Left hindlimb (tissue), 1 donor: ENCODE results near the gene AGO4.
"Not testable (repeated sequence)": the region's sequence is repeated elsewhere in the genome, so short reads cannot be mapped to it uniquely, and the experiment has no call there.

Experiments
- DNase-seq: peaks from one replicate; pipeline ENCODE4 v3.0.0-alpha.2; 2018

AGO4 gene

DNA sequence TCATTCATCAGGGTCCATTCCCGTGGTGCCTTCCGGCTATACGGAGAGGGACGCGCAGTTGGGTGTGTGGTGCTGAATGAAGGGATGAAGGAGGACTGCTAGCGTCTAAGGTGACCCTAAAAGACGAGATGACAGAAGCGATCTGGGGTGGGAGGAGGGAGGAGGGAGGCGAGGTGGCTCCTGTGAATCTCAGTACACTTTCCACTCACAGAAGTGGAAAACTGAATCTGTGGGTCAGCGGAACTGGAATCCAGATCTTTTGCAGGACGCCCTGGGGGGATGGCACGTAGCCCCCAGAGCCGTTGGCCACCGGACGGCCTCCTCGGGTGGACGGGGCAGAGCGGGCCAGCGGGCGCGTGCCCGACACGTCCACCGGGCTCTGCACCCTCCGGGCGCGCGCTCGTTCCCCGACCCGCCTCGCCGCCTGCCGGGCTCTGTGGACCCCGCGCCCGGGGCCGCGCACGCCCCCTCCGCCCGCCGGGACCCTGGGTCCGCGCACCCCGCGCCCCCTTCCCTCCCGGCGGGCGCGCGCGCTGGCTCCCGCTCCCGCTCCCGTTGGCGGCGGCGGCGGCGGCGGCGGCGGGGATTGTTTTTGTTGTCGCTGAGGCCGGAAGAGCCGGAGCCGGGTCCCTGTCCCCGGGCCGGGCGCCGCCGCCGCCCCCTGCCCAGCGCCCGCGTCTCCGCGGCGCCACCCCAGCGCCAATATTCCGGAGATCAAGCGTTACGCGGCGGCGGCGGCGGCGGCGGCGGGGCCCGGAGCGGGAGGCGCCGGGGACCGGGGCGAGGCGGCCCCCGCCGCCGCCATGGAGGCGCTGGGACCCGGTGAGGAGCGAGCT is at the start of gene AGO4:
Gene AGO4, plus strand, starts transcription at position 403 of the 836 bp plus-strand sequence. Its CDS starts 401 bp downstream, at position 804.
- DNase-seq, result peak; percentile 72

DNA sequence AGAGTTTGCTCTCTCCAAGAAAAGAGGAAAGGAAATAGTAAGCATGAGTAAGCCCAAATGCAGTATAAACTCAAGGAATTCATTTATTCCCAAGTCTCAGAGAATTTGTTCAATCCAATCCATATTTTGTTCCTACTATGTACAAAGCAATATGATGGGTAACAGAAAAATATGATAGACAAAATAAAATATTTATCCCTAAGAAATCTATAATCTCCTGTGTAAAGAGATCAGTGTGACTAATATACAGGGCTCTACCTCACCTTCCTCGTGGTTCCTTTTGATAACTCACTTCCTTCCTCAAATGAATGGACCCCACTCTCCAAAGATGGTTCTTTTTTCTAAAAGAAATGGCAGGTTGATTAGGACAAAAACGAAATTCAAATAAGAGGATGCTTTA is 45.7 kb upstream of the AGO4 start:
- no peak for DNase-seq

DNA sequence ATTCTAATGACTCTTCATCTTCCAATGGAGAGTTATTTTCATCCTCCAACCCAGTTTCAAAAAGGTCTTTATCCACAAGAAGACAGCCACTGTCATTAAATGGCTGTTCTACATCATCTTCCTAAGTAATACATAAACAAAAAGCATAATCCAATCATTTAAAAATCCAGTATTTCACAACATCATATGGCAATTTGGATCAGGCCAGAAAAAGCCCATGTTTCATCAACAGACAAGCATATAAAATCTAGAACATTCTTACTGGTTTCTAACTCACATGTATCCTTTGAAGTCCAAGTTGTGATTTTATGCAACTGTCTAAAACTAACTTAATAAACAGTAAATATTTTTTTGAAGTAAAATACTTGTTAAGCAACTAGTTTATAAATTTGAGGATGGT is 44.6 kb upstream of the AGO4 start:
- DNase-seq, result no peak

DNA sequence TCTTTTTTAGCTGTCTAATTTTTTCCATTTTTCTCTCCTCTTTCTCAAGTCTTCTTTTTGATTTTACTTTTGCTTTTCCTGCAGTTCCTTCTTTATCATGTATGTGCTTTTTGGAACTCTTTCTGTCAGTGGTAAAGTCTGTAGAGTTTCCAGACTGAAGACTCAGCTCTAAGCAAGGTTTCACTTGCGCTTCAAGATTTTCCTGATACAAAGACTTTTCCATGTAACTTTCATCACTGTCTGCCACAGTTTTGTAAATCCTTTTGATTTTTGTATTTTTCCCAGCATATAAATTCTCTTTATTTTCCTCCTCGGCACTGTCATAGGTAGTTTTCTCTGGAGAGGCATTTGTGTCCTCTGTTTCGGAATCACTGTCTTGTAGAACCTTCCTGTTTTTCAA is 43.5 kb upstream of the AGO4 start:
- no peak for DNase-seq

DNA sequence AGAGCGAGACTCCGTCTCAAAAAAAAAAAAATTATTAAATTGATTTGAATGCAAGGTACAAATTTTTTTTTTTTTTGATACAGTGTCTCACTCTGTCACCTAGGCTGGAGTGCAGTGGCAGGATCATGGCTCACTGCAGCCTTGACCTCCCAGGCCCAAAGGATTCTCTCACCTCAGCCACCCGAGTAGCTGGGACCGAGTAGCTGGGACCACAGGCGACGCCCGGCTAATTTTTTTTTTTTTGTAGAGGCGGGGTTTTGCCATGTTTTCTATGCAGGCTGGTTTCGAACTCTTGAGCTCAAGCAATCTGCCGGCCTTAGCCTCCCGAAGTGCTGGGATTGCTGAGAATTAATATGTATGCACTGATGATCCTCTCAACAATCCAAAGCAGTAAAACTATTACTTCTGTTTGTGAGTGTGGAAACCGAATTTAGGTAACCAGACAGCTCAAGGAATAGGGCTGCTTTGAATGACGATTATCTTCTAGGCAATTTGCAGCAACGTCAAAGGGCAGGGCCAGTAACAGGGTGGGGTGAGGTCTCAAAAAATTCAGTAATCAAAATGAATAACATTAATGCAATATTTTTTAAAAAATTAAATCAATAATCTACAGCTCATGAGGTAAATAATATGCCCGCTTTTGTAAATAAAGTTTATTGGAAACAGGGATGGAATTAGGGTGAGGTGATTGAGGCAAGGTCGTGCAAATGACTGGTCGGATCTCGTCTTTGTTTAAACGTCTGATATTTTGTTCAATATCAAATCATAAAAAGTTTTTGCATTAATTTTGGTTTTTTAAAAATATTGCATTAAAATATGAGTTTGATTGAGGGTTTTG is 39.2 kb upstream of the AGO4 start:
- DNase-seq, result no peak

DNA sequence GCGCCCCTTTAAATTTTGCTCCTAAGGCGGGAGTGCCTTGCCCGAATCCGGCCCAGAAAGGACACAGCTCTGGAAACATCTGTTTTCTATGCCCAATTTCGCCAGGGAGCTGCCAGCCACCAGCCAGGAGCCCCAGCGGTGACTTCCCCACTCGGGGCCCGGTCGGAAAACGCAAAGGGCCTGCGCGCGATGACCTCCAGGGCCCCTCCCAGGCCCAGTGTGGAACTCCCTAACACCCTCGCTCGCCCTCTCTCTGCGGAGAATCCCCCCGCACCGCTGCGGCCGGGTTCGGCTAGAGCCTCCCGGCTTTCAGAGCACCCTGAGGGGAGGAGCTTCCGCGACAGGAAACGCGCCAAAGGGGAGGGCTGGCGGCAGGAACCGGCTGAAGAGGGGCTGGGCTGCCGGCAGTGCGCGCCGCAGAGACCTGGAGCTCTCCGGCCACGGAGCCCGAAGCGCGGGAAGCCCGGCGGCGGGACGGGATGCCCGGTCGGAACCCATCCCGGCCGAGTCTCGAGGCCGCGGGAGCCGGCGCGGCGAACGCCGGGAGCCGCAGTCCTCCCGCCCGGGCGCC is 38.5 kb upstream of the AGO4 start:
- DNase-seq, result peak; percentile 94

DNA sequence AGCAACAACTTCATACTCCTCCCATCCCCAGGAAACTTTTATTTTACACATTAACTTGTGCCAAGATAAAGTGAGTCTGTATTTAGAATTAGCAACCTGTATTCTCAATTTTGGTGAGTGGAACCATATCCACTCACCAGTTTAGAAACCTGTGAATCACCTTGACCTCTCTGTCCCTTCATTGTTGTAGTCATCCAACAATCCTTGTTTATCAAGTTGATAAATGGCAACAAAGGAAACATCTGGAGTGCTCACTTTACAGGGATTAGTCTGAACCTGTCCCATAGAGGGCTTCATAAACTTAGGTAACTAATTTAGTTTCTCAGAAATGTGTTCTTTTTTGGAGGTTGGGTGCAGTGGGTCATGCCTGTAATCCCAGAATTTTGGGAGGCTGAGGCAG is 34.1 kb upstream of the AGO4 start:
- no peak for DNase-seq

DNA sequence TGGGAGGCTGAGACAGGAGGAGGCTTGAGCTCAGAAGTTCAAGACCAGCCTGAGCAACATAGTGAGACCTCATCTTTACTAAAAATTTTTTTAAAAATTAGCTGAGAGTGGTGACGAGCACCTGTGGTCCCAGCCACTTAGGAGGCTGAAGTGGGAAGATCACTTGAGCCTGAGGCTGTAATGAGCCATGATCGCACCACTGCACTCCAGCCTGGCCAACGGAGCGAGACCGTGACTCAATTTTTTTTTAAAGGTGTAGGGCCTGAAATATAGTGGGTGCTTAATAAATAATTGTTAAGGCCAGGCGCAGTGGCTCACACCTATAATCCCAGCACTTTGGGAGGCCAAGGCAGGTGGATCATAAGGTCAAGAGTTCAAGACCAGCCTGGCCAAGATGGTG is 31.6 kb upstream of the AGO4 start:
- not testable (repeated sequence) for DNase-seq

DNA sequence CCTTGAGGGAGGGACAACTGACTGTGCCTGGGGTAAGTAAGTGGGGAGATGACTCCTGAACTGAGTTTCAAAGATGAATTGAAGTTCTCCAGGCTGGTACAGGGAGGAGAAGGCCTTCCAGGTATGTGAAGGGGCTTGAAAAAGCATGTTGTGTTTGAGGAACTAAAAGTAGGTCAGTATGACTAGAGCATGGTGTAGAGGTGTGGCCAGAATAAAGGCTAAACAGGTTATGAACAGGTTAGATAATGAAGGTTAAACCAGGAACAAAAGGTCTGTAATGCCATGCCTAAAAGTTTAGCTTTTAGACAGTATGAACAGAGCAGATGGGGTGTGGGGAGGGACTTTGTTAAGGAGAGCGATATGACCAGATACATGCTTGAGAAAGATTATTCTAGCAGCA is 30.7 kb upstream of the AGO4 start:
- DNase-seq, result no peak

DNA sequence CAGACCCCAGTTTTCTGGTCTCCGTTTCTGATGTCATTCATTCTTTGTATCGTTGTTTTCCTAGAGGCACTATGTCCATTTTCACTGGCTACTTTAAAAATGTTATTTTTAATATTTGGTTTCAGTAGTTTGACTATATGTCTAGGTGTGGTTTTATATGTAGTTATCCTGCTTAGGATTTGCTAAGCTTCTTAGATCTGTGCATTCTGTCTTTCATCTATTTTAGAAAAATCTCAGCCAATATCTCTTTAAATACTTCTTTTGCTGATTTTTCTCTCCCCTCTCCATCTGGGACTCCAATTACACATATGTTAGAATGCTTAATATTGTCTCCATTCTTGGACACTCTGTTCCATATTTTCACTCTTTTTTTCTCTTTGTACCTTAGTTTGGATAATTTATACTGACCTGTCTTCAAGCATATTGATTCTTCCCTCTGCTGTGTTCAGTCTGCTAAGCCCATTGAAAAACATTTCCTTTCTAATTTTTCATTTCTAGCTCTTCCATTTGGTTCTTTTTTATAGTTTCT is 24.7 kb upstream of the AGO4 start:
- DNase-seq, result no peak

DNA sequence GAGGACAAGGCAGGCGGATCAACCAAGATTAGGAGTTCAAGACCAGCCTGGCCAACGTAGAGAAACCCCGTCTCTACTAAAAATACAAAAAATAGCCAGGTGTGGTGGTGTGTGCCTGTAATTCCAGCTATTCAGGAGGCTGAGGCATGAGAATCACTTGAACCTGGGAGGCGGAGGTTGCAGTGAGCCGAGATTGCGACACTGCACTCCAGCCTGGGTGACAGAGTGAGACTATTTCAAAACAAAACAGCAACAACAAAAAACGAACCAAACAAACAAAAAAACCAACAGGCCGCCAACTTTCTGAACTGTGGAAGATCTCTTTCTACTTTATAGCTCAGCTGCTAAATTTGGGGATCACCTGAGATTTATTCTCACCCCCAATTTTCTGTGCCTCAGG is 23.5 kb upstream of the AGO4 start:
- not testable (repeated sequence) for DNase-seq

DNA sequence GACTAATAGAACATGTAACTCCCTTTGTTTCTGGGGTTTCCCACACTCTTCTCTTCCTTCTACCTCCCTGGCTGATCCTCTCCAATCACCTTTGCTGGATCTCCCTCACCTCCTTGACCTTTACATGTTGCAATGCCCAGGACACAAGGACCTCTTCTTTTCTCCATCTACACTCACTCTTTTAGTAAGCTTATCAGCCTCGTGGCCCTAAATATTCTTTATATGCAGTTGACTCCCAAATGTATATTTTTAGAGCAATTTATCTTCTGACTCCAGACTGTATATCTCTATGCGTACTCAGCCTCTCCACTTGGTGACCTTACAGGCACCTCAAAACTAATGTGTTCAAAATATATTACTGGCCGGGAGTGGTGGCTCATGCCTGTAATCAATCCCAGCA is 19.7 kb upstream of the AGO4 start:
- DNase-seq, result no peak

DNA sequence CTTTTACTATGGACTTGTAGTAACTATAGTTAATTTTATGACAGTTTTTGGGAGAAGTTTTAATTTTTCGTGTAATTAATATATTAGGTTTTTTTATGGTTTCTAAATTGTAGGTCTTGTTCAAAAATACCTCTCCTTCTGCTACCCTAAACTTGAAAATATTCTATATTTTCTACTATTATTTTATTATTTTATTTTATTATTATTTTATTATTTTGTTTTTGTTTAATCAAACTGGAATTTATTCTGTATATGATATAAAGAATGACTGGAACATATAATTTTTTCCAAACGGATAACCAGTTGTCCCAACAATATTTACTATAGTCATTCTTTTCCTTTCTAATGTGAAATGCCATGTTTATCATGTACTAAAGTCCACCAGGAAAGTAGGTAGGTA is 17.1 kb upstream of the AGO4 start:
- DNase-seq, result no peak

DNA sequence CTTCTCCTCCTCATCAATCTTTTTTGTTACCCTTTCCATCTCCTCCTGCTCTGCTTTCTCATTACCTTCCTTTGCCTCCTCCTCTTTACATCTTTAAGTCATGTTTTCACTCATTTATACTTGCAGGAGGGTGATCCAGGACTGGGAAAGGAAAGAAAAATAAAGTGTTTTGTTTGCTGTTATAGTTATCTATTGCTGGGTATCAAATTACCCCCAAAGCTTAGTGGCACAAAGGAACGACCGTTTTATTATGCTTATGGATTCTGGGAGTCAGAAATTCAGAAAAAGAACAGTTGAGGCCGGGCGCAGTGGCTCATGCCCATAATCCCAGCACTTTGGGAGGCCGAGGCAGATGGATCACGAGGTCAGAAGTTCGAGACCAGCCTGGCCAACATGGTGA is 12.5 kb upstream of the AGO4 start:
- no peak for DNase-seq

DNA sequence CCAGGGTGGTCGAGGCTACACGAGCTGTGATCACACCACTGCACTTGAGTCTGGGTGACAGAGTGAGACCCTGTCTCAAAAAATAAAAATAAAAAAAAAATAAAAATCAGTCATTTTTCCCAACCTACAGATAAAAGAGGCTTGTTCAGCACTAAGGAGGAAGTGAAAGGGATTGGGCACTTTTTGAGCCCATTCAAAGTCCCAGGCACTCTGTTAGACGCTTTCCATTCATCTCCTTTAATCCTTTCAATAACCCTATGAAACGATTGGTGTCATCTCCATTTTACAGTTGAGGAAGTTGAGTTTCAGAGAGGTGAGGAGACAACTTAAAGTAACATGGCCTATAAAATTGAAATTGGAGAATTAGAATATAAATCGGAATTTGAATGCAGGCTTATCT is 10.4 kb upstream of the AGO4 start:
- DNase-seq, result no peak

DNA sequence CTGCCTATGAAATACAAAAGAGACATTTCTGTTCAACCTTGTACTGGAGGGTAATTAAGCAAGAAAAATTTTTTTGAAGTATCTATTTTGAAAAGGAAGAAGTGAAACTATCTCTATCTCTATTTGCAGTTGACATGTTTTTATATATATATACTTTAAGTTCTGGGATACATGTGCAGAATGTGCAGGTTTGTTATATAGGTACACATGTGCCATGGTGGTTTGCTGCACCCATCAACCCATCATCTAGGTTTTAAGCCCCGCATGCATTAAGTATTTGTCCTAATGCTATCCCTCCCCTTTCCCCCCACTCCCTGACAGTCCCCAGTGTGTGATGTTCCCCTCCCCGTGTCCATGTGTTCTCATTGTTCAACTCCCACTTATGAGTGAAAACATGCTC is 9.8 kb upstream of the AGO4 start:
- DNase-seq, result not testable (repeated sequence)

DNA sequence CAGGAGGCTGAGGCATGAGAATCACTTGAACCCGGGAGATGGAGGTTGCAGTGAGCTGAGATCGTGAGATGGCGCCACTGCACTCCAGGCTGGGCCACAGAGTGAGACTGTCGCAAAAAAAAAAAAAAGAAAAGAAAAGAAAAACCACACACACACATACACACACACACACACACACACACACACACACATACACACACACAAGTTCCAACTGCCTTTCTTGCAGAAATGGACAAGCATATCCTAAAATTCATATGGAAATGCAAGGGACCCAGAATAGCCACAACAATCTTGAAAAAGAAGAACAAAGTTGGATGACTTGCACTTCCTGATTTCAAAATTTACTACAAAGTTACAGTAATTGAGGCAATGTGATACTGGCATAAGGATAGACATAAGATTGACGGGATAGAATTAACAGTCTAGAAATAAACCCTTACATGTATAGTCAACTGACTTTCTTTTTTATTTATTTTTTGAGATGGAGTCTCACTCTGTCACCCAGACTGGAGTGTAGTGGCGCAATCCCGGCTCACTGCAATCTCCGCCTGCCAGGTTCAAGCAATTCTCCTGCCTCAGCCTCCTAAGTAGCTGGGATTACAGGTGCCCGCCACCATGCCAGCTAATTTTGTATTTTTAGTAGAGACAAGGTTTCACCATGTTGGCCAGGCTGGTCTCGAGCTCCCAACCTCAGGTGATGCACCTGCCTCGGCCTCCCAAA is 7.5 kb upstream of the AGO4 start:
- not testable (repeated sequence) for DNase-seq

DNA sequence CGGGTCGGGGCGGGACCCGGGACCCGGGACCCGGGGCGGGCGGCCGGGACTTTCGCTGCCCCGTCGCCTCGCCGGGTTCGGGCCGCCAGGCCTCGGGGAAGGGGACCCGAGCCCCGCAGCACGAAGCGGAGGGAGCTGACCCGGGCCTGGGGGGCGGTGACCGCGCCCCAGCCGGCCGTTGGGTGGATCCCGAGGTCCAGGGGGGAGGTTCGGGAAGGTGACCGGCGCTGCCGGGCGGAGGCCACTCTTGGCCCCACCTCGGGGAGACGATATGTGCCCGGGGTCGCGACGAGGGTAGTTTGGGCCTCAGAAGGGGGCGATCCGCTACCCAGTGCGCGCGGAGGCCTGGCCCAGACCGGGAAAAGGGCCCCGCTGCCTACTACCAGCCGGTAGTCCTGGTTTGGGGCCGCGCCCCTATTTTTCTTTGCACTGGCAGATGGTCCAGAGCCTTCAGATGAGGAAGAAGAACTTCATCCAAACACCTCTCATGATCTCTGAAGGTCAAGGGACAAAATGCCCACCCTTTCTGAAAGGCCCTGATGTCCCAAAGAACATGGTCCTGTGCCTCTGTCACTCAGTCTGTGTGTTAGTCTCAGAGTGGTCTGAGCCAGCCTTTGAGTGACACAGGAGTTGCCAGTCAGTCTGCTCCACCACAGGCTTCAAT is 766 bp downstream of the AGO4 start:
- DNase-seq, result peak; percentile 56

DNA sequence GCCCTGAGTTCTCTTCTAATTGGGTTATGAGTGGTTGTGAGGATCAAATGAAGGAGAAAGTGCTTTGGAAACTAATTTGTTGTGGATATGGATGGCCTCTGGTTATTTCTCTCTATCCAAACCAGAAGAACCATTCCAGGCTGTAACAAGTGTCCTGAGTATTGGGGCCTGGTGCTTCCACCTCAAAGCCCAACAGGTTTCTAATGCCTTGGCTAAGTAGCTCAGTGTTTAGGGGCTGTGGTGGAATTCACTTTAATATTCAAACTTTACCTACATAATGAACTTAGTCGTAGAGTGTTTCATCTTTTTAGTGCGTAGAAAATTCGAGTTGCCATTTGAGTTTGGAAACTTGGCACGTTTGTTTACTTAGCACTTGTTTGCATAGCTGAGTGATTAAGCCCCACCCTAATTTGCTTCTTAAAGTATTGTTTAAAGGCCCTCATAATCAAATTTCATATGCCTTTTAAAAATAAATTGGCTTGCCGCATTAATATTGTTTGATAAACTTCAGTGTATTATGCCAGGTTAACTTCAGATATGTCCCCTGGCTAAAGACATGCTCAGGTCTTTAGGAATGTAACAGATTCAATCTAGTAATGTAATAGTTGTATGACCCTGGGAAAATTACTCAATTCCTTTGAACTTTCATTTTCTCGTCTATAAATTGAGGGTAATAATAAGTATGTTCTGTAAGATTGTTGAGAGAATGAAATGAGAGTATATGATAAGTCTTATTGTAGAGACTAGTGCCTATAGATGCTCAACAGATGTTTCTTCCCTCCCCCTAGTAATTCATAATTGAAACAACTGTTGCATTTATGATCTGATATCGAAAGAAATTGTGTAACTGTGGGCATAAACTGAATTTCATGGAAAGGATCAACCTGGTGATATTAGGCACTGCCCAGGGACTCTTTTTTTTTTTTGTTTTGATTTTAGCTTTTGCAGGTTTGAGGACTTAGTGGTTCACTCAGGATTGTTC is 1.6 kb downstream of the AGO4 start:
- no peak for DNase-seq

DNA sequence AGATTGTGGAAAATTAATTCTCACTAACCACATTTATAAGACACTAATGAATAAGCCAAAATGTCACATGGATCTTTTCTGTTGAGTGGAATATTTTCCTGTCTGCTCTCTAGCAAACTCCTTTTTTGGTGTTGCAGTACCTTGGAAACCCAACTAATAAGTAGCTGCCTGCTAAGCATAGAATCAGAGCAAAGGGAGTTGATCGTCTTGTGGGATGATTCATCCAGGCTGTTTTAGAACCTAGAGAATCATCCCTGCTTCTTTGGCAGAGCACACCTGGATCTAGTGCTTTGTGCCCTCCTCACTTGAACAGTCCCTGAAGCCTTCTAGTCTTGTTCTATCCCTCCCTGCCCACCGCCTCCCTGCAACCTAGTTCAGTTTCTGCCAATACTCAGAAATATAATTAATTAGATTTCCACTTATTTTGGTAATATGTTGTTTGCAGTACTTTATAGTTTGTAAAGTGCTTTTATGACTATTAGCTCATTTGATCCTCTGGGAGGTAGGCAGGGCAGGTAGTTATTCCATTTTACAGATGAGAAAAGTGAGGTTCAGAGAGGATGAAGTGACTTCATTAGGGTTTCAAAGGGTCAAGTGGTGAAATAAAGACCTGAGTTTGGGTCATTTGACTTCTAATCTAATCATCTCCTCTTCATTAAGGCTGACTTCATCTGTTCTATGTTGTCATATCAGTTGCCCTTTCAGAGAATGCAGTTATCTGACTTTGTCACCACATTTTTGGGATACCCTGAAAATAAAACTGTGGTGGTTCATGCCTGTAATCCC is 2.5 kb downstream of the AGO4 start:
- no peak for DNase-seq
